Measurements from ENCODE around the gene EIF2B5.
"Not testable (repeated sequence)": the region's sequence is repeated elsewhere in the genome, so short reads cannot be mapped to it uniquely, and the experiment has no call there.

EIF2B5 gene

GRCh38 chr3:184135149-184135910, at the start of gene EIF2B5:
TSS of gene EIF2B5 (plus strand) at chr3:184135358. CDS start at chr3:184135386, 28 bp downstream.
- DNase-seq (ENCODE audit: low spot score): peak; percentile 93

GRCh38 chr3:184085389-184085852, 49.7 kb upstream of the EIF2B5 start:
- DNase-seq (ENCODE audit: low spot score): no peak

- no peak for DNase-seq (ENCODE audit: low spot score)
Measured at GRCh38 chr3:184092199-184092598, 43.0 kb upstream of the EIF2B5 start.

- DNase-seq (ENCODE audit: low spot score): no peak
Measured at GRCh38 chr3:184096811-184097383, 38.3 kb upstream of the EIF2B5 start, which contains the start of gene HTR3E. TSS of gene HTR3E (plus strand) at chr3:184097064. CDS start at chr3:184097530, 466 bp downstream.

GRCh38 chr3:184097556-184097955, 37.6 kb upstream of the EIF2B5 start:
- no peak for DNase-seq (ENCODE audit: low spot score)

- no peak for DNase-seq (ENCODE audit: low spot score)
Measured at GRCh38 chr3:184099806-184100686, 35.1 kb upstream of the EIF2B5 start.

GRCh38 chr3:184110316-184110725, 24.8 kb upstream of the EIF2B5 start:
- no peak for DNase-seq (ENCODE audit: low spot score)

GRCh38 chr3:184116017-184116416, 19.1 kb upstream of the EIF2B5 start:
- no peak for DNase-seq (ENCODE audit: low spot score)

- peak; percentile 63 for DNase-seq (ENCODE audit: low spot score)
Measured at GRCh38 chr3:184117636-184118035, 17.5 kb upstream of the EIF2B5 start.

GRCh38 chr3:184121031-184121430, 14.1 kb upstream of the EIF2B5 start:
- DNase-seq (ENCODE audit: low spot score): not testable (repeated sequence)

GRCh38 chr3:184126006-184126405, 9.2 kb upstream of the EIF2B5 start:
- DNase-seq (ENCODE audit: low spot score): no peak

GRCh38 chr3:184129012-184129411, 6.1 kb upstream of the EIF2B5 start:
- DNase-seq (ENCODE audit: low spot score): peak; percentile 64

GRCh38 chr3:184132945-184133344, 2.2 kb upstream of the EIF2B5 start:
- DNase-seq (ENCODE audit: low spot score): no peak

- peak; percentile 89 for DNase-seq (ENCODE audit: low spot score)
Measured at GRCh38 chr3:184133840-184134745, 1.1 kb upstream of the EIF2B5 start.

GRCh38 chr3:184134746-184135148, 411 bp upstream of the EIF2B5 start:
- no peak for DNase-seq (ENCODE audit: low spot score)

- DNase-seq (ENCODE audit: low spot score): no peak
Measured at GRCh38 chr3:184135911-184136260, 728 bp downstream of the EIF2B5 start.

- no peak for DNase-seq (ENCODE audit: low spot score)
Measured at GRCh38 chr3:184140436-184140835, 5.3 kb downstream of the EIF2B5 start.

- DNase-seq (ENCODE audit: low spot score): no peak
Measured at GRCh38 chr3:184142199-184142598, 7.0 kb downstream of the EIF2B5 start.

- no peak for DNase-seq (ENCODE audit: low spot score)
Measured at GRCh38 chr3:184143327-184143726, 8.2 kb downstream of the EIF2B5 start.

GRCh38 chr3:184144505-184144904, 9.3 kb downstream of the EIF2B5 start:
- DNase-seq (ENCODE audit: low spot score): no peak

- peak; percentile 83 for DNase-seq (ENCODE audit: low spot score)
Measured at GRCh38 chr3:184145111-184145524, 10.0 kb downstream of the EIF2B5 start.
